WTC11 (cell line): ENCODE data around the gene MBD3. TPM values are rescaled to one million over a fixed set of nuclear protein-coding genes. Genes with fewer than 3 reads are reported as not detected.

Experiments used
- ATAC-seq: fragments of 200-7000 bp; cut with Tn5 transposase; 2 replicates; pipeline ENCODE4 v1.10.0; 2021; ENCODE audit warnings: mild to moderate bottlenecking, moderate library complexity
- CTCF ChIA-PET: fragments of 300-600 bp; sonication (Branson Sonifier 250); formaldehyde crosslinking; loops from one replicate; lab custom pipeline; 2021; ENCODE audit warnings: antibody characterized with exemption; lab: Charles Lee
- POLR2A ChIA-PET: fragments of 350-600 bp; sonication (Branson Sonifier 250); formaldehyde crosslinking; loops from one replicate; lab custom pipeline; 2021; ENCODE audit warnings: antibody characterized with exemption; lab: Charles Lee
- DNase-seq: peaks from one replicate; pipeline ENCODE4 v3.0.0; 2021; ENCODE audit warnings: low spot score
- H3K27ac Mint-ChIP-seq: 2 replicates; pipeline ENCODE4 v1.8.0; 2021; ENCODE audit warnings: mixed read lengths
- H3K27me3 Mint-ChIP-seq: 2 replicates; pipeline ENCODE4 v1.8.0; 2021; ENCODE audit warnings: low read depth, mild to moderate bottlenecking, moderate library complexity, mixed read lengths
- H3K36me3 Mint-ChIP-seq: 2 replicates; pipeline ENCODE4 v1.8.0; 2021; ENCODE audit warnings: mixed read lengths
- H3K4me1 Mint-ChIP-seq: 2 replicates; pipeline ENCODE4 v1.8.0; 2022; ENCODE audit warnings: mixed read lengths
- H3K4me3 Mint-ChIP-seq: 2 replicates; pipeline ENCODE4 v1.8.0; 2021; ENCODE audit warnings: mild to moderate bottlenecking, moderate library complexity, mixed read lengths
- H3K9me3 Mint-ChIP-seq: 2 replicates; pipeline ENCODE4 v1.8.0; 2021; ENCODE audit warnings: mixed read lengths
- ATF1 ChIP-seq: sonication (generic); formaldehyde crosslinking; IDR thresholded peaks from 2 replicates; pipeline ENCODE4 v1.8.1; 2023; ENCODE audit warnings: mild to moderate bottlenecking, moderate library complexity, missing genetic modification reagents
- ATF3 ChIP-seq: sonication (generic); formaldehyde crosslinking; conservative IDR thresholded peaks from 2 replicates; pipeline ENCODE4 v1.8.1; 2022; ENCODE audit warnings: mild to moderate bottlenecking, missing genetic modification reagents
- ATF6 ChIP-seq: sonication (generic); formaldehyde crosslinking; IDR thresholded peaks from 2 replicates; pipeline ENCODE4 v1.8.1; 2023; ENCODE audit warnings: mild to moderate bottlenecking, missing genetic modification reagents
- CBFB ChIP-seq: sonication (generic); formaldehyde crosslinking; IDR thresholded peaks from 2 replicates; pipeline ENCODE4 v1.8.1; 2022; ENCODE audit warnings: mild to moderate bottlenecking, low read depth, missing genetic modification reagents
- CREB1 ChIP-seq: sonication (generic); formaldehyde crosslinking; IDR thresholded peaks from 2 replicates; pipeline ENCODE4 v1.8.0; 2023; ENCODE audit warnings: mild to moderate bottlenecking, missing genetic modification reagents
- ELF4 ChIP-seq: sonication (generic); formaldehyde crosslinking; IDR thresholded peaks from 2 replicates; pipeline ENCODE4 v1.8.1; 2022; ENCODE audit warnings: low read depth, mild to moderate bottlenecking, moderate library complexity, missing genetic modification reagents
- EMX1 ChIP-seq: fragments of 250-450 bp; sonication (Bioruptor Pico); IDR thresholded peaks from 2 replicates; pipeline ENCODE4 v1.8.0; 2021; ENCODE audit warnings: mild to moderate bottlenecking
- ERG ChIP-seq: fragments of 250-450 bp; sonication (Bioruptor Pico); IDR thresholded peaks from 2 replicates; pipeline ENCODE4 v1.8.0; 2021; ENCODE audit warnings: mild to moderate bottlenecking
- FOXJ3 ChIP-seq: sonication (generic); formaldehyde crosslinking; IDR thresholded peaks from 2 replicates; pipeline ENCODE4 v1.9.0; 2021; ENCODE audit warnings: missing genetic modification reagents, mild to moderate bottlenecking, borderline replicate concordance
- FOXK1 ChIP-seq: sonication (generic); formaldehyde crosslinking; IDR thresholded peaks from 2 replicates; pipeline ENCODE4 v1.8.0; 2022; ENCODE audit warnings: mild to moderate bottlenecking, moderate library complexity, missing genetic modification reagents
- GRHL2 ChIP-seq: fragments of 250-450 bp; sonication (Bioruptor Pico); IDR thresholded peaks from 2 replicates; pipeline ENCODE4 v1.8.0; 2022; ENCODE audit warnings: mild to moderate bottlenecking, moderate library complexity; ENCODE audit not compliant: insufficient replicate concordance, severe bottlenecking
- HMGXB4 ChIP-seq: sonication (generic); formaldehyde crosslinking; IDR thresholded peaks from 2 replicates; pipeline ENCODE4 v1.8.1; 2023; ENCODE audit warnings: mild to moderate bottlenecking, moderate library complexity, missing genetic modification reagents
- IRF2 ChIP-seq: sonication (generic); formaldehyde crosslinking; IDR thresholded peaks from 2 replicates; pipeline ENCODE4 v1.8.0; 2022; ENCODE audit warnings: low read depth, missing genetic modification reagents, borderline replicate concordance
- JUN ChIP-seq: sonication (generic); formaldehyde crosslinking; IDR thresholded peaks from 2 replicates; pipeline ENCODE4 v1.8.0; 2023; ENCODE audit warnings: mild to moderate bottlenecking, missing genetic modification reagents
- KAT7 ChIP-seq: sonication (generic); formaldehyde crosslinking; IDR thresholded peaks from 2 replicates; pipeline ENCODE4 v1.8.1; 2023; ENCODE audit warnings: missing genetic modification reagents, mild to moderate bottlenecking, borderline replicate concordance
- MYBL2 ChIP-seq: sonication (generic); formaldehyde crosslinking; IDR thresholded peaks from 2 replicates; pipeline ENCODE4 v1.8.1; 2023; ENCODE audit warnings: mild to moderate bottlenecking, moderate library complexity, missing genetic modification reagents
- PRDM15 ChIP-seq: sonication (generic); formaldehyde crosslinking; IDR thresholded peaks from 2 replicates; pipeline ENCODE4 v1.8.0; 2022; ENCODE audit warnings: missing genetic modification reagents
- RELA ChIP-seq: sonication (generic); formaldehyde crosslinking; IDR thresholded peaks from 2 replicates; pipeline ENCODE4 v1.8.1; 2022; ENCODE audit warnings: missing genetic modification reagents, mild to moderate bottlenecking, borderline replicate concordance
- RORB ChIP-seq: fragments of 250-450 bp; sonication (Bioruptor Pico); IDR thresholded peaks from 2 replicates; pipeline ENCODE4 v1.9.0; 2021; ENCODE audit warnings: mild to moderate bottlenecking
- SP1 ChIP-seq: sonication (generic); formaldehyde crosslinking; conservative IDR thresholded peaks from 2 replicates; pipeline ENCODE4 v1.8.1; 2022; ENCODE audit warnings: missing genetic modification reagents
- ZBTB43 ChIP-seq: sonication (generic); formaldehyde crosslinking; IDR thresholded peaks from 2 replicates; pipeline ENCODE4 v1.8.1; 2023; ENCODE audit warnings: mild to moderate bottlenecking, missing genetic modification reagents
- ZNF138 ChIP-seq: sonication (generic); formaldehyde crosslinking; conservative IDR thresholded peaks from 2 replicates; pipeline ENCODE4 v1.8.1; 2022; ENCODE audit warnings: mild to moderate bottlenecking, moderate library complexity, missing genetic modification reagents
- ZNF263 ChIP-seq: sonication (generic); formaldehyde crosslinking; IDR thresholded peaks from 2 replicates; pipeline ENCODE4 v1.8.1; 2022; ENCODE audit warnings: low read depth, mild to moderate bottlenecking, moderate library complexity, missing genetic modification reagents
- ZNF317 ChIP-seq: sonication (generic); formaldehyde crosslinking; IDR thresholded peaks from 2 replicates; pipeline ENCODE4 v1.8.1; 2023; ENCODE audit warnings: low read depth, mild to moderate bottlenecking, moderate library complexity, missing genetic modification reagents, borderline replicate concordance
- total RNA-seq: library from RNA; stranded (reverse); gene quantifications from 3 replicates; pipeline ENCODE4 v1.2.3, GENCODE V29; 2021

Gene MBD3
- total RNA-seq, 1 experiment from 2014 or later: 90.2 TPM

- TF ChIP-seq ZBTB43 (CRISPR knock-in tag): no peak
- no peak for TF ChIP-seq SP1 (CRISPR knock-in tag)
- TF ChIP-seq IRF2 (CRISPR knock-in tag): no peak
- no peak for TF ChIP-seq ZNF263 (CRISPR knock-in tag)
- no peak for TF ChIP-seq CREB1 (CRISPR knock-in tag)
- TF ChIP-seq CBFB (CRISPR knock-in tag): no peak
- no peak for TF ChIP-seq ELF4 (CRISPR knock-in tag)
- no peak for TF ChIP-seq HMGXB4 (CRISPR knock-in tag)
- TF ChIP-seq JUN (CRISPR knock-in tag): no peak
- TF ChIP-seq FOXK1 (CRISPR knock-in tag): no peak
- no peak for TF ChIP-seq ERG (CRISPR knock-in tag)
- TF ChIP-seq ZNF138 (CRISPR knock-in tag): no peak
- TF ChIP-seq RELA (CRISPR knock-in tag): no peak
- no peak for TF ChIP-seq ATF3
- no peak for TF ChIP-seq ZNF317
- TF ChIP-seq MYBL2 (CRISPR knock-in tag): no peak
- TF ChIP-seq KAT7: no peak
- no peak for TF ChIP-seq RORB
- TF ChIP-seq GRHL2 (CRISPR knock-in tag): no peak
- Mint-ChIP-seq H3K4me3 (no peak overlapping the region), H3K36me3 (no peaks in the 10 kb centered on the region), H3K4me1 (peaks cover 4% of the 10 kb centered on the region), H3K27me3 (peaks cover 21% of the 10 kb centered on the region), H3K9me3 (no peaks in the 10 kb centered on the region), H3K27ac (no peak overlapping the region)
- DNase-seq (no peak), ATAC-seq (no peak)
- ChIA-PET POLR2A (no interaction called here), CTCF (no interaction called here)
These were observed 63.2 kb downstream of the MBD3 start for GRCh38 chr19:1529430-1529816.

GRCh38 chr19:1528596-1529429 is 63.9 kb downstream of the MBD3 start:
- POLR2A ChIA-PET: no interaction called here
- Mint-ChIP-seq H3K4me1 (peaks cover 5% of the 10 kb centered on the region), H3K36me3 (no peaks in the 10 kb centered on the region), H3K27me3 (peaks cover 24% of the 10 kb centered on the region), H3K4me3 (no peak overlapping the region), H3K9me3 (no peaks in the 10 kb centered on the region), H3K27ac (no peak overlapping the region)
- DNase-seq (no peak), ATAC-seq (no peak)
- CTCF ChIA-PET: no interaction called here
- TF ChIP-seq ZNF138 (CRISPR knock-in tag): no peak
- TF ChIP-seq ZBTB43 (CRISPR knock-in tag): no peak
- TF ChIP-seq RORB: no peak
- TF ChIP-seq EMX1 (CRISPR knock-in tag): no peak
- TF ChIP-seq ATF6 (CRISPR knock-in tag): no peak
- no peak for TF ChIP-seq ATF1 (CRISPR knock-in tag)
- no peak for TF ChIP-seq FOXJ3 (CRISPR knock-in tag)
- TF ChIP-seq PRDM15: no peak
